ENCODE data around the gene STX2.
A peak's percentile ranks its signal among the peaks of the same experiment; 100 is the strongest.
"Not testable (repeated sequence)": the region's sequence is repeated elsewhere in the genome, so short reads cannot be mapped to it uniquely, and the experiment has no call there.

The STX2 gene

GRCh38 chr12:130875708-130876107 lies 36.7 kb upstream of the STX2 start:
- H3K9ac ChIP-seq (ENCODE audit: low read length); H3K4me3 ChIP-seq (ENCODE audit: low read length); H3K27ac ChIP-seq (ENCODE audit: low read length); H3K9me3 ChIP-seq (ENCODE audit: control insufficient read depth, low read depth, low read length); H3K27me3 ChIP-seq (ENCODE audit: control insufficient read depth, insufficient read depth, low read length): not testable (repeated sequence)
- Histone ChIP-seq H3K4me1 (ENCODE audit: control insufficient read depth, low read depth, low read length) (peaks cover 29% of the 10 kb centered on the region), H3K36me3 (ENCODE audit: control insufficient read depth, low read depth, low read length) (peaks cover 58% of the 10 kb centered on the region)

GRCh38 chr12:130875193-130875592 lies 36.1 kb upstream of the STX2 start:
- Histone ChIP-seq H3K9me3 (ENCODE audit: control insufficient read depth, low read depth, low read length) (no peaks in the 10 kb centered on the region), H3K27me3 (ENCODE audit: control insufficient read depth, insufficient read depth, low read length) (no peaks in the 10 kb centered on the region), H3K9ac (ENCODE audit: low read length) (no peak overlapping the region), H3K4me3 (ENCODE audit: low read length) (peak overlapping the region; percentile 100), H3K36me3 (ENCODE audit: control insufficient read depth, low read depth, low read length) (peaks cover 58% of the 10 kb centered on the region), H3K27ac (ENCODE audit: low read length) (no peak overlapping the region), H3K4me1 (ENCODE audit: control insufficient read depth, low read depth, low read length) (peaks cover 34% of the 10 kb centered on the region)

GRCh38 chr12:130874696-130875095 lies 35.6 kb upstream of the STX2 start:
- Histone ChIP-seq H3K4me3 (ENCODE audit: low read length) (peak overlapping the region; percentile 100), H3K27me3 (ENCODE audit: control insufficient read depth, insufficient read depth, low read length) (no peaks in the 10 kb centered on the region)

GRCh38 chr12:130873825-130874224 lies 34.8 kb upstream of the STX2 start:
- H3K4me3 ChIP-seq (ENCODE audit: low read length) = peak overlapping the region; percentile 100

More at GRCh38 chr12:130874696-130875095, 35.6 kb upstream of the STX2 start:
- H3K36me3 ChIP-seq (ENCODE audit: control insufficient read depth, low read depth, low read length) = peaks cover 58% of the 10 kb centered on the region
- peaks cover 34% of the 10 kb centered on the region for H3K4me1 ChIP-seq (ENCODE audit: control insufficient read depth, low read depth, low read length)
- H3K9me3 ChIP-seq (ENCODE audit: control insufficient read depth, low read depth, low read length) = no peaks in the 10 kb centered on the region
- no peak overlapping the region for H3K9ac ChIP-seq (ENCODE audit: low read length)
- H3K27ac ChIP-seq (ENCODE audit: low read length) = no peak overlapping the region

GRCh38 chr12:130873106-130873795 lies 34.2 kb upstream of the STX2 start:
- Histone ChIP-seq H3K4me1 (ENCODE audit: control insufficient read depth, low read depth, low read length) (peaks cover 31% of the 10 kb centered on the region), H3K27me3 (ENCODE audit: control insufficient read depth, insufficient read depth, low read length) (no peaks in the 10 kb centered on the region), H3K27ac (ENCODE audit: low read length) (peak overlapping the region; percentile 94), H3K9me3 (ENCODE audit: control insufficient read depth, low read depth, low read length) (no peaks in the 10 kb centered on the region), H3K36me3 (ENCODE audit: control insufficient read depth, low read depth, low read length) (peaks cover 58% of the 10 kb centered on the region), H3K9ac (ENCODE audit: low read length) (peak overlapping the region; percentile 99), H3K4me3 (ENCODE audit: low read length) (peak overlapping the region; percentile 100)

More at GRCh38 chr12:130873825-130874224, 34.8 kb upstream of the STX2 start:
- no peaks in the 10 kb centered on the region for H3K27me3 ChIP-seq (ENCODE audit: control insufficient read depth, insufficient read depth, low read length)
- H3K9ac ChIP-seq (ENCODE audit: low read length) = peak overlapping the region; percentile 99
- H3K36me3 ChIP-seq (ENCODE audit: control insufficient read depth, low read depth, low read length) = peaks cover 58% of the 10 kb centered on the region
- H3K27ac ChIP-seq (ENCODE audit: low read length) = no peak overlapping the region
- H3K4me1 ChIP-seq (ENCODE audit: control insufficient read depth, low read depth, low read length) = peaks cover 34% of the 10 kb centered on the region
- no peaks in the 10 kb centered on the region for H3K9me3 ChIP-seq (ENCODE audit: control insufficient read depth, low read depth, low read length)

GRCh38 chr12:130872179-130873096 lies 33.4 kb upstream of the STX2 start:
- H3K4me1 ChIP-seq (ENCODE audit: control insufficient read depth, low read depth, low read length) = peaks cover 23% of the 10 kb centered on the region
- H3K9me3 ChIP-seq (ENCODE audit: control insufficient read depth, low read depth, low read length) = no peaks in the 10 kb centered on the region
- H3K9ac ChIP-seq (ENCODE audit: low read length) = peak overlapping the region; percentile 99
- H3K27ac ChIP-seq (ENCODE audit: low read length) = peak overlapping the region; percentile 94
- no peaks in the 10 kb centered on the region for H3K27me3 ChIP-seq (ENCODE audit: control insufficient read depth, insufficient read depth, low read length)
- H3K36me3 ChIP-seq (ENCODE audit: control insufficient read depth, low read depth, low read length) = peaks cover 49% of the 10 kb centered on the region
- H3K4me3 ChIP-seq (ENCODE audit: low read length) = peak overlapping the region; percentile 100

GRCh38 chr12:130871286-130872178 lies 32.5 kb upstream of the STX2 start, which contains the start of gene RAN:
Gene RAN, plus strand, starts transcription at chr12:130872066. Its CDS starts 528 bp downstream, at chr12:130872594.
- no peaks in the 10 kb centered on the region for H3K9me3 ChIP-seq (ENCODE audit: control insufficient read depth, low read depth, low read length)
- peaks cover 21% of the 10 kb centered on the region for H3K4me1 ChIP-seq (ENCODE audit: control insufficient read depth, low read depth, low read length)
- peak within 1 kb of the TSS; percentile 94 for H3K27ac ChIP-seq (ENCODE audit: low read length)
- H3K36me3 ChIP-seq (ENCODE audit: control insufficient read depth, low read depth, low read length) = peaks cover 40% of the 10 kb centered on the region
- H3K4me3 ChIP-seq (ENCODE audit: low read length) = peak within 1 kb of the TSS; percentile 100
- H3K9ac ChIP-seq (ENCODE audit: low read length) = peak within 1 kb of the TSS; percentile 99
- H3K27me3 ChIP-seq (ENCODE audit: control insufficient read depth, insufficient read depth, low read length) = no peaks in the 10 kb centered on the region

- Histone ChIP-seq H3K9ac (ENCODE audit: low read length) (peak overlapping the region; percentile 70), H3K27me3 (ENCODE audit: control insufficient read depth, insufficient read depth, low read length) (no peaks in the 10 kb centered on the region), H3K4me1 (ENCODE audit: control insufficient read depth, low read depth, low read length) (peaks cover 21% of the 10 kb centered on the region), H3K36me3 (ENCODE audit: control insufficient read depth, low read depth, low read length) (peaks cover 32% of the 10 kb centered on the region), H3K27ac (ENCODE audit: low read length) (peak overlapping the region; percentile 62), H3K4me3 (ENCODE audit: low read length) (peak overlapping the region; percentile 61), H3K9me3 (ENCODE audit: control insufficient read depth, low read depth, low read length) (no peaks in the 10 kb centered on the region)
Measured at GRCh38 chr12:130870442-130871285, 31.6 kb upstream of the STX2 start.

- Histone ChIP-seq H3K36me3 (ENCODE audit: control insufficient read depth, low read depth, low read length) (peaks cover 9% of the 10 kb centered on the region), H3K27ac (ENCODE audit: low read length) (no peak overlapping the region), H3K9ac (ENCODE audit: low read length) (no peak overlapping the region), H3K4me1 (ENCODE audit: control insufficient read depth, low read depth, low read length) (peaks cover 8% of the 10 kb centered on the region), H3K4me3 (ENCODE audit: low read length) (no peak overlapping the region), H3K27me3 (ENCODE audit: control insufficient read depth, insufficient read depth, low read length) (no peaks in the 10 kb centered on the region), H3K9me3 (ENCODE audit: control insufficient read depth, low read depth, low read length) (no peaks in the 10 kb centered on the region)
Measured at GRCh38 chr12:130868412-130868811, 29.4 kb upstream of the STX2 start.

- no peaks in the 10 kb centered on the region for H3K36me3 ChIP-seq (ENCODE audit: control insufficient read depth, low read depth, low read length)
- H3K9ac ChIP-seq (ENCODE audit: low read length) = no peak overlapping the region
- no peaks in the 10 kb centered on the region for H3K9me3 ChIP-seq (ENCODE audit: control insufficient read depth, low read depth, low read length)
- no peaks in the 10 kb centered on the region for H3K4me1 ChIP-seq (ENCODE audit: control insufficient read depth, low read depth, low read length)
- H3K27me3 ChIP-seq (ENCODE audit: control insufficient read depth, insufficient read depth, low read length) = no peaks in the 10 kb centered on the region
- H3K4me3 ChIP-seq (ENCODE audit: low read length) = no peak overlapping the region
- H3K27ac ChIP-seq (ENCODE audit: low read length) = no peak overlapping the region
Measured at GRCh38 chr12:130863298-130863697, 24.2 kb upstream of the STX2 start.
